H1 (cell line): ENCODE measurements around the gene HECTD3. TPM values are rescaled to one million over a fixed set of nuclear protein-coding genes. Genes with fewer than 3 reads are reported as not detected.

ENCODE experiments used
- CTCF ChIA-PET: fragments of 300-600 bp; sonication (Branson Sonifier 250); formaldehyde crosslinking; loops from one replicate; lab custom pipeline; 2021; ENCODE audit not compliant: partially characterized antibody; lab: Charles Lee
- POLR2A ChIA-PET: fragments of 300-600 bp; sonication (Branson Sonifier 250); formaldehyde crosslinking; loops from one replicate; lab custom pipeline; 2021; ENCODE audit warnings: inconsistent platforms; ENCODE audit not compliant: partially characterized antibody; lab: Charles Lee
- DNase-seq, 2 experiments: peaks; one replicate each; pipeline versions ENCODE4 v3.0.0 to v3.0.0-alpha.2; 2010 to 2022; ENCODE audit warnings: low spot score in 2 of 2, low read depth in 1 of 2, mixed read lengths in 1 of 2
- FAIRE-seq: peaks from 2 replicates; lab custom pipeline; 2011; peaks lifted over from hg19 to GRCh38; lab: Jason Lieb, UNC
- H2AFZ ChIP-seq: 2 replicates; pipeline ENCODE4 v1.8.1; 2012; ENCODE audit warnings: low read length, inconsistent platforms
- H2AK5ac ChIP-seq: 2 replicates; pipeline ENCODE4 v1.6.1; 2013; ENCODE audit warnings: low read depth, low read length
- H2BK120ac ChIP-seq: replicated peaks from 2 replicates; pipeline ENCODE3; 2013; ENCODE audit warnings: low read depth, low read length, inconsistent platforms
- H2BK12ac ChIP-seq: 2 replicates; pipeline ENCODE4 v1.6.1; 2013; ENCODE audit warnings: low read depth, low read length
- H2BK15ac ChIP-seq: 2 replicates; pipeline ENCODE4 v1.6.1; 2013; ENCODE audit warnings: low read length
- H2BK20ac ChIP-seq: 2 replicates; pipeline ENCODE4 v1.6.1; 2013; ENCODE audit warnings: low read length
- H2BK5ac ChIP-seq: 2 replicates; pipeline ENCODE4 v1.6.1; 2013; ENCODE audit warnings: low read depth, low read length
- H3K14ac ChIP-seq: 2 replicates; pipeline ENCODE4 v1.6.1; 2013; ENCODE audit warnings: inconsistent platforms; ENCODE audit not compliant: insufficient read length
- H3K18ac ChIP-seq: 2 replicates; pipeline ENCODE4 v1.6.1; 2013; ENCODE audit warnings: low read length; ENCODE audit errors: extremely low read depth
- H3K23ac ChIP-seq: 2 replicates; pipeline ENCODE4 v1.6.1; 2013; ENCODE audit warnings: inconsistent platforms; ENCODE audit not compliant: insufficient read length
- H3K23me2 ChIP-seq: 2 replicates; pipeline ENCODE4 v1.6.1; 2013; ENCODE audit warnings: low read depth, low read length
- H3K27ac ChIP-seq: 2 replicates; pipeline ENCODE4 v1.6.1; 2011; ENCODE audit warnings: low read depth, low read length, inconsistent platforms
- H3K27me3 ChIP-seq, 4 experiments: replicated peaks in 1 of 4; 1 replicate in 1 of 4; 2 replicates in 3 of 4; pipeline versions ENCODE4 v1.6.1 to v1.8.1; 2011 to 2013; ENCODE audit warnings: low read length in 3 of 4, mild to moderate bottlenecking in 3 of 4, inconsistent platforms in 2 of 4, mixed read lengths in 2 of 4, moderate library complexity in 1 of 4; ENCODE audit not compliant: control insufficient read depth in 3 of 4, insufficient read depth in 3 of 4; ENCODE audit errors: extremely low read depth in 1 of 4
- H3K36me3 ChIP-seq, 4 experiments: 2 replicates each; pipeline versions ENCODE4 v1.6.1 to v1.8.1; 2011 to 2013; ENCODE audit warnings: mild to moderate bottlenecking in 4 of 4, low read length in 3 of 4, moderate library complexity in 2 of 4, control low read depth in 1 of 4, inconsistent platforms in 1 of 4; ENCODE audit not compliant: insufficient read depth in 4 of 4, control insufficient read depth in 2 of 4
- H3K4ac ChIP-seq: replicated peaks from 2 replicates; pipeline ENCODE3; 2013; ENCODE audit warnings: low read length, low read depth, mixed read lengths, inconsistent platforms; ENCODE audit not compliant: insufficient read length
- H3K4me1 ChIP-seq, 4 experiments: replicated peaks in 1 of 4; 1 replicate in 1 of 4; 2 replicates in 3 of 4; pipeline versions ENCODE4 v1.6.1 to v1.8.1; 2011 to 2013; ENCODE audit warnings: low read length in 3 of 4, inconsistent platforms in 2 of 4, mixed read lengths in 1 of 4; ENCODE audit not compliant: insufficient read depth in 4 of 4, control insufficient read depth in 3 of 4
- H3K4me2 ChIP-seq, 2 experiments: 2 replicates each; pipeline versions ENCODE4 v1.6.1 to v1.8.1; 2011 to 2013; ENCODE audit warnings: low read depth in 2 of 2, low read length in 2 of 2, control low read depth in 1 of 2, inconsistent platforms in 1 of 2, mild to moderate bottlenecking in 1 of 2; ENCODE audit not compliant: insufficient read depth in 1 of 2
- H3K4me3 ChIP-seq, 4 experiments: fragments of 200-600, 300-600 bp in 1 of 4; sonication (generic), shearing (Covaris generic), sonication (Bioruptor Twin) in 1 of 4; 2 replicates each; pipeline versions ENCODE4 v1.5.1 to v1.8.1; 2011 to 2016; ENCODE audit warnings: low read length in 4 of 4, low read depth in 3 of 4, control low read depth in 2 of 4, inconsistent platforms in 2 of 4, mild to moderate bottlenecking in 2 of 4, mixed read lengths in 1 of 4, moderate library complexity in 1 of 4; ENCODE audit not compliant: insufficient read depth in 2 of 4; ENCODE audit errors: extremely low read depth in 1 of 4
- H3K56ac ChIP-seq: replicated peaks from 2 replicates; pipeline ENCODE3; 2013; ENCODE audit warnings: low read depth, mild to moderate bottlenecking, mixed read lengths, low read length, inconsistent platforms; ENCODE audit not compliant: insufficient read length
- H3K79me1 ChIP-seq: 2 replicates; pipeline ENCODE4 v1.6.1; 2013; ENCODE audit warnings: low read depth, low read length, control low read depth
- H3K79me2 ChIP-seq, 2 experiments: 2 replicates each; pipeline versions ENCODE4 v1.6.1 to v1.8.1; 2012 to 2013; ENCODE audit warnings: low read length in 2 of 2, mild to moderate bottlenecking in 2 of 2, inconsistent platforms in 1 of 2; ENCODE audit not compliant: insufficient read depth in 2 of 2, control insufficient read depth in 1 of 2
- H3K9ac ChIP-seq, 4 experiments: replicated peaks in 1 of 4; 1 replicate in 1 of 4; 2 replicates in 3 of 4; pipeline versions ENCODE4 v1.6.1 to v1.8.1; 2011 to 2013; ENCODE audit warnings: low read depth in 3 of 4, low read length in 3 of 4, control low read depth in 2 of 4, mild to moderate bottlenecking in 2 of 4, moderate library complexity in 2 of 4, inconsistent platforms in 1 of 4; ENCODE audit errors: extremely low read depth in 1 of 4
- H3K9me3 ChIP-seq, 2 experiments: 2 replicates each; pipeline versions ENCODE4 v1.6.1 to v1.8.1; 2012 to 2013; ENCODE audit warnings: mild to moderate bottlenecking in 2 of 2, moderate library complexity in 2 of 2, control low read depth in 1 of 2, inconsistent platforms in 1 of 2, low read depth in 1 of 2, low read length in 1 of 2, mixed read lengths in 1 of 2; ENCODE audit not compliant: insufficient read depth in 2 of 2
- H4K20me1 ChIP-seq, 2 experiments: replicated peaks in 1 of 2; 2 replicates each; pipeline versions ENCODE3 to v1.8.1; 2011 to 2013; ENCODE audit warnings: inconsistent platforms in 2 of 2, low read length in 2 of 2, mild to moderate bottlenecking in 1 of 2; ENCODE audit not compliant: insufficient read depth in 2 of 2, control insufficient read depth in 1 of 2
- H4K5ac ChIP-seq: 2 replicates; pipeline ENCODE4 v1.6.1; 2013; ENCODE audit warnings: low read length, low read depth, mixed read lengths, inconsistent platforms; ENCODE audit not compliant: insufficient read length
- H4K8ac ChIP-seq: 2 replicates; pipeline ENCODE4 v1.8.0; 2013; ENCODE audit warnings: mild to moderate bottlenecking, moderate library complexity, low read length, inconsistent platforms; ENCODE audit not compliant: insufficient read depth; ENCODE audit errors: extremely low read depth
- H4K91ac ChIP-seq: replicated peaks from 2 replicates; pipeline ENCODE3; 2013; ENCODE audit warnings: low read length, mixed read lengths, inconsistent platforms; ENCODE audit not compliant: insufficient read length
- ASH2L ChIP-seq: fragments of 200-600, 300-600 bp; sonication (generic); IDR thresholded peaks from one replicate; pipeline ENCODE4 v1.7.1; 2017; ENCODE audit warnings: low read length
- BRCA1 ChIP-seq: IDR thresholded peaks from 2 replicates; pipeline ENCODE4 v1.6.1; 2012; ENCODE audit warnings: low read depth, low read length, improper control_type of control experiment
- CTCF ChIP-seq, 3 experiments: IDR thresholded peaks; 1 replicate in 2 of 3; 2 replicates in 1 of 3; pipeline versions ENCODE4 v1.5.1 to v1.6.1; 2011; ENCODE audit warnings: low read length in 3 of 3, mild to moderate bottlenecking in 3 of 3, inconsistent platforms in 2 of 3, low read depth in 1 of 3, moderate library complexity in 1 of 3; ENCODE audit not compliant: insufficient read depth in 1 of 3; ENCODE audit errors: control extremely low read depth in 1 of 3
- HDAC2 ChIP-seq, 2 experiments: fragments of 300-600 bp in 1 of 2; sonication (generic) in 1 of 2; IDR thresholded peaks; 2 replicates each; pipeline ENCODE4 v1.6.1; 2011 to 2012; ENCODE audit warnings: low read depth in 2 of 2, low read length in 2 of 2, mild to moderate bottlenecking in 2 of 2, moderate library complexity in 2 of 2, borderline replicate concordance in 1 of 2, inconsistent platforms in 1 of 2
- JUND ChIP-seq: IDR thresholded peaks from 2 replicates; pipeline ENCODE4 v1.6.1; 2011; ENCODE audit warnings: mild to moderate bottlenecking, improper control_type of control experiment, low read length
- MAFK ChIP-seq: IDR thresholded peaks from 2 replicates; pipeline ENCODE4 v1.6.1; 2012; ENCODE audit warnings: low read depth, mild to moderate bottlenecking, improper control_type of control experiment, low read length
- SP4 ChIP-seq: IDR thresholded peaks from 2 replicates; pipeline ENCODE4 v1.6.1; 2012; ENCODE audit warnings: low read length, inconsistent platforms
- SRF ChIP-seq: IDR thresholded peaks from 2 replicates; pipeline ENCODE4 v1.6.1; 2011; ENCODE audit warnings: mild to moderate bottlenecking, low read depth, low read length, moderate library complexity
- YY1 ChIP-seq: IDR thresholded peaks from 2 replicates; pipeline ENCODE4 v1.6.1; 2011; ENCODE audit warnings: low read depth, mild to moderate bottlenecking, low read length
- WGBS, 2 experiments: shearing (Covaris generic) in 1 of 2; methylation state at CpG; one replicate each; pipeline versions ENCODE4 v1.1.6 to v1.1.7; 2013 to 2015; ENCODE audit warnings: low lambda C conversion rate in 2 of 2, mixed read lengths in 2 of 2, inconsistent platforms in 1 of 2, low coverage in 1 of 2, missing lambda C conversion rate in 1 of 2; ENCODE audit not compliant: insufficient replicate concordance in 2 of 2, insufficient coverage in 1 of 2, insufficient read length in 1 of 2; ENCODE audit errors: extremely low coverage in 1 of 2, missing lambda C conversion rate in 1 of 2; 5-methylcytosine and 5-hydroxymethylcytosine counted together
- polyA plus RNA-seq, 7 experiments: library from polyadenylated mRNA; depleted of rRNA in 3 of 7; stranded (reverse) in 5 of 7; unstranded in 2 of 7; fragments of >200 nt in 5 of 7; fragments of 200-250 nt in 2 of 7; gene quantifications; 1 replicate in 5 of 7; 2 replicates in 1 of 7; 4 replicates in 1 of 7; pipeline versions ENCODE4 v1.2.1 to v1.2.3, GENCODE V29; 2011 to 2013; ENCODE audit warnings: missing spikeins in 2 of 7, mixed read lengths in 2 of 7
- total RNA-seq: library from RNA; stranded (reverse); fragmentation: NEBNext Ultra II Directional; extraction: Animal tissue kit (Norgen Biotek cat#: 25700); gene quantifications from 2 replicates; pipeline ENCODE4 v1.2.1, GENCODE V29; 2021

Gene HECTD3
- total and polyA plus RNA-seq, 2 of the 8 experiments (the other 6 are each of a cell fraction or from before 2014, with no cell fraction given): 32.9 to 52.7 TPM

DNA sequence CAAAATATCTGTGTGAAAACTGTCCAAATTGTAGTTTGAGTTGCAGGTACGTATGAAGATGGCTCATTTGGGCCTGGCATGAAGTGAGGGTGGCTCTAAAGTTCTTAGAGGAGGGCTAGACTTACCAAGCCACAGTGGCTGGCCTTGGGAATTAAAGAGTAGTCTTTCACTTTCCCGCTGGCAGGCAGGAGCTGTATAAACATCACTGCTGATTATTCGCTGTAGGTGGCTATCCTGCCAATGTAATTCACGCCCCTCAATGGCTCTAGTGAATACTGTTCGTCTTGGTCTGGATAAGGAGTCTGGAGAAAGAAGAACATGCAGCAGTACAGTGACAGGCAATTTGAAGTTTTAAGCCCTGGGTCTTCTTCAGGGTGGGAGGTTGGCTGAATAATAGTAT, 32.0 kb upstream of the HECTD3 start:
- no peak overlapping the region for H2BK5ac ChIP-seq
- no peak overlapping the region for H3K23ac ChIP-seq
- 85% methylated on average over 5 of the region's 5 CpGs; no CpG with 5 or more reads in 1 of the 2 experiments for WGBS, 2 experiments
- no peak overlapping the region for H3K4me3 ChIP-seq
- H3K23me2 ChIP-seq: no peaks in the 10 kb centered on the region
- no peak overlapping the region for H2BK20ac ChIP-seq
- no peaks in the 10 kb centered on the region for H3K79me1 ChIP-seq
- H2BK12ac ChIP-seq: no peak overlapping the region
- no peak overlapping the region for H3K4ac ChIP-seq
- H3K9ac ChIP-seq: no peak overlapping the region
- H4K20me1 ChIP-seq: peaks cover 0 to 1% of the 10 kb centered on the region in 2 experiments
- DNase-seq: no peak
- FAIRE-seq: peak; percentile 45
- CTCF ChIA-PET: interaction anchor here (0.9 to 1.4 kb wide), 4 partner anchors 10 to 141 kb away, joined by 3 to 7 read pairs (median 4); no protein-coding TSS in a partner anchor
- H3K27me3 ChIP-seq: no peaks in the 10 kb centered on the region
- no peak overlapping the region for H2AK5ac ChIP-seq
- POLR2A ChIA-PET: interaction anchor here (1.7 kb wide), 1 partner anchor 9 kb away, joined by 5 read pairs; no protein-coding TSS in a partner anchor
- no peak overlapping the region for H4K91ac ChIP-seq
- no peak overlapping the region for H3K56ac ChIP-seq
- H3K9me3 ChIP-seq: no peaks in the 10 kb centered on the region
- no peak overlapping the region for H4K5ac ChIP-seq
- no peaks in the 10 kb centered on the region for H3K79me2 ChIP-seq
- peaks cover 0 to 3% (median 0%) of the 10 kb centered on the region in 4 experiments; a peak in 1 of 7 replicates for H3K4me1 ChIP-seq
- H2AFZ ChIP-seq: no peak overlapping the region
- H4K8ac ChIP-seq: no peak overlapping the region
- no peak overlapping the region for H3K4me2 ChIP-seq
- H2BK15ac ChIP-seq: no peak overlapping the region
- H3K18ac ChIP-seq: no peak overlapping the region
- no peak overlapping the region for H3K27ac ChIP-seq
- H2BK120ac ChIP-seq: no peak overlapping the region
- no peak overlapping the region for H3K14ac ChIP-seq
- no peaks in the 10 kb centered on the region for H3K36me3 ChIP-seq
- TF ChIP-seq YY1 (no peak), SRF (no peak), BRCA1 (no peak), CTCF (IDR thresholded peaks at IDR 0.05; ENCODE audit: control extremely low read depth in 1 of 3, insufficient read depth in 1 of 3, low read depth in 1 of 3, low read length in 3 of 3) (no peak), HDAC2 (IDR thresholded peaks at IDR 0.05; ENCODE audit: borderline replicate concordance in 1 of 2, low read depth in 2 of 2, low read length in 2 of 2) (no peak), SP4 (no peak), ASH2L (no peak), JUND (no peak), MAFK (no peak)
